Placental epithelial cell (primary cell): ENCODE data around the gene BLNK. TPM values are rescaled to one million over a fixed set of nuclear protein-coding genes. Genes with fewer than 3 reads are reported as not detected.

Source experiments
- total RNA-seq: library from RNA; depleted of rRNA; stranded (reverse); fragments of >200 nt; gene quantifications from 2 replicates; pipeline ENCODE4 v1.2.3, GENCODE V29; 2012

The BLNK gene
- total RNA-seq = 14.1 and 25.5 TPM in 2 replicates

GRCh38 chr10:96271016-96271815 is at the start of gene BLNK:
Gene BLNK, minus strand, starts transcription at chr10:96271569. Its CDS starts 171 bp downstream, at chr10:96271398.

GRCh38 chr10:96304230-96304629 is 32.9 kb upstream of the BLNK start, which contains the start of gene DNTT:
Gene DNTT, plus strand, starts transcription at chr10:96304434. Its CDS starts 64 bp downstream, at chr10:96304498.

Other genes with a start within 250 kb of the BLNK start
- 5.5 and 8.9 TPM in 2 replicates for gene CCNJ, start 228.0 kb downstream of the BLNK start, total RNA-seq
- gene ZNF518A, start 141.3 kb downstream of the BLNK start, total RNA-seq = 26.7 and 29.1 TPM in 2 replicates
- not detected in 2 replicates for gene DNTT, start 32.9 kb upstream of the BLNK start, total RNA-seq
- not detected in 2 replicates for gene OPALIN, start 87.4 kb upstream of the BLNK start, total RNA-seq
- under 0.01 TPM in 1 of 2 replicates, not detected in the other for gene TLL2, start 242.4 kb upstream of the BLNK start, total RNA-seq